HPDE6-E6E7 (cell line): ENCODE data around the gene PRC1.
A peak's percentile ranks its signal among the peaks of the same experiment; 100 is the strongest.

Source experiments
- DNase-seq: peaks from one replicate; pipeline ENCODE4 v3.0.0; 2011; ENCODE audit warnings: missing footprints; ENCODE audit errors: extremely low spot score

Gene PRC1

GRCh38 chr15:90955624-90956273 lies 38.6 kb downstream of the PRC1 start:
- no peak for DNase-seq

GRCh38 chr15:90954712-90955623 lies 39.4 kb downstream of the PRC1 start, which contains the start of gene RCCD1:
Gene RCCD1 (plus strand): TSS chr15:90954884. CDS start chr15:90956735, 1,851 bp downstream.
- DNase-seq: peak; percentile 99

- no peak for DNase-seq
These were observed 40.2 kb downstream of the PRC1 start for GRCh38 chr15:90953947-90954711.

- DNase-seq: no peak
These were observed 41.2 kb downstream of the PRC1 start for GRCh38 chr15:90952901-90953677.

GRCh38 chr15:90950676-90951075 lies 43.7 kb downstream of the PRC1 start:
- DNase-seq: no peak

- DNase-seq: no peak
These were observed 44.2 kb downstream of the PRC1 start for GRCh38 chr15:90949979-90950675.

- no peak for DNase-seq
These were observed 45.8 kb downstream of the PRC1 start for GRCh38 chr15:90948506-90948905.

- DNase-seq: no peak
These were observed 46.6 kb downstream of the PRC1 start for GRCh38 chr15:90947577-90948357.

GRCh38 chr15:90946941-90947576 lies 47.3 kb downstream of the PRC1 start:
- DNase-seq: no peak

- DNase-seq: no peak
These were observed 47.8 kb downstream of the PRC1 start for GRCh38 chr15:90946538-90946937.

GRCh38 chr15:90945091-90945490 lies 49.2 kb downstream of the PRC1 start:
- no peak for DNase-seq

GRCh38 chr15:90942354-90943120 lies 51.8 kb downstream of the PRC1 start:
- no peak for DNase-seq

- DNase-seq: no peak
These were observed 53.3 kb downstream of the PRC1 start for GRCh38 chr15:90941038-90941437.

- DNase-seq: no peak
These were observed 54.6 kb downstream of the PRC1 start for GRCh38 chr15:90939756-90940155.

GRCh38 chr15:90938261-90938660 lies 56.1 kb downstream of the PRC1 start:
- DNase-seq: no peak

- DNase-seq: no peak
These were observed 57.5 kb downstream of the PRC1 start for GRCh38 chr15:90936823-90937222.

- DNase-seq: peak; percentile 90
These were observed 59.2 kb downstream of the PRC1 start, which contains the start of gene UNC45A for GRCh38 chr15:90934949-90935751. Gene UNC45A (plus strand): TSS chr15:90935285. CDS start chr15:90935325, 40 bp downstream.
